Measurements from ENCODE around the gene RYR2. TPM values are rescaled to one million over a fixed set of nuclear protein-coding genes. Genes with fewer than 3 reads are reported as not detected.

RYR2 gene
- total and polyA plus RNA-seq, 4 donors = 0.43 to 11.6 (median 2.0) TPM

DNA sequence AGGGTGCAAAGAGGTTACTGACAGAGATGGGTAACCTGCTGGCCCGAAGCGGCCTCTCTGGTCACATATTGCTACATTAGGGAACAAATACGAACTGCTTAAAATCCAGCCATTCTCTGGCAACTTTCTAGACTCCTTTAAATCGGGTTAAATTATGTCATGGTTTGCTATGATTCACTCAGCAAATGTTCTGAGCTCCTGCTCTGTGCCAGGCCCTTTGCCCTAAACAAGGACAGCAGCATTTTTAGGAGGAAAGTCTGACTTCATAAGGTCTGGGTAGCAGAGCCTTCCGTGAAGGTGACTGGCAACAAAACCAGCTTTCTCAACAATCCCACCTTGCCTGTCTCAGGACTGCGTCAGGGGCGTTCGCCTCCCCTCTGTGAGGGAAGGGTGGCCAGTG lies 833.3 kb downstream of the RYR2 start:
- DNase-seq = no peak
- WGBS, 2 donors = 91% methylated on average over 8 of the region's 8 CpGs
- ATAC-seq (ENCODE audit: insufficient read depth, low FRiP score) = no peak
- Histone ChIP-seq H3K4me3 (no peak overlapping the region), H3K27me3 (ENCODE audit: control insufficient read depth in 3 of 3, insufficient read depth in 3 of 3, low read length in 2 of 3) (no peaks in the 10 kb centered on the region), H3K36me3 (ENCODE audit: control insufficient read depth in 4 of 4, insufficient read depth in 4 of 4, low read length in 4 of 4) (no peaks in the 10 kb centered on the region), H3K9ac (ENCODE audit: insufficient read depth in 1 of 2, low read length in 2 of 2) (no peak overlapping the region), H3K4me1 (ENCODE audit: control insufficient read depth in 5 of 5, insufficient read depth in 5 of 5, low read length in 5 of 5) (no peaks in the 10 kb centered on the region), H3K27ac (ENCODE audit: low read depth in 1 of 2, low read length in 1 of 2) (no peak overlapping the region), H3K9me3 (ENCODE audit: control insufficient read depth in 4 of 4, insufficient read depth in 3 of 4, low read length in 3 of 4) (no peaks in the 10 kb centered on the region)
- no peak for TF ChIP-seq CTCF (IDR thresholded peaks at IDR 0.05; ENCODE audit: control extremely low read depth, extremely low read depth)

DNA sequence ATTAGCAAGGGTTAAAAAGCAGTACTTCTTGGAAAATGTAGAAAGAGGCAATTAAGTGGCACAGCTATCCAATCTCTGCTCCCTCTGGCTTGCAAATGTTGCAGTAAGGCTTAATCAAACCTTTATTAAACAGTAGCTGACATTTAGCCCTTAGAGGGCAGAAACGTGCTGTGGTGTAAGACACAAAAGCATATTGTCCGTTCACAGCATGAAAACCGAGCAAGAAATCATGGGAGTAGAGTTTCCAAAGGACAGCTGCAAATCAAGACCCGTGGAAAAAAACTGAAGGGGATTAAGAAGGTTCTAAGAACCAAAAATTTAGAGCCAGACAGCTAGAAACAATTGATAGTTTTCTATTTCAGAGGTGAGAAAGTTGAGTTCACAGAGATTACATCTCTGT lies 835.6 kb downstream of the RYR2 start:
- DNase-seq = peak in 1 of 3 donors; percentile 25
- WGBS, 2 donors = 48 to 83% methylated on average over 4 of the region's 4 CpGs

DNA sequence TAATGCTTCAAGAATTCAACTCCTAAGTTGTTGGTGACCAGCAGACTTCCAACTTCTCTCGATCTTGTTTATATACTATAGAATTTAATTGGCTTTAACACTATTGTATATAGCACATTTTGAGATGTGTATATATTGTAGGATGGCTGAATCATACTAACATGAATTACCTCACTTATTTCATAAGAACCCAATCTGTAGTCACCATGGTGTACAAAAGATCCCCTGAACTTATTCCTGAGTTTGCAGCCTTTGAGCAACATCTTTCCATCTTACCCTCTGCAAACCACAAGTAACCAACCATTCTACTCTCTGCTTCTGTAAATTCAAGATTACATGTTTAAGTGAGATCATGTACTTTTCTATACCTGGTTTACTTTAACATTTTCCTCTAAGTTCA lies 836.4 kb downstream of the RYR2 start:
- 38 to 73% methylated on average over 1 of the region's 1 CpG for WGBS, 2 donors
- no peaks in the 10 kb centered on the region for H3K36me3 ChIP-seq (ENCODE audit: control insufficient read depth in 4 of 4, insufficient read depth in 4 of 4, low read length in 4 of 4)
- DNase-seq (no peak), ATAC-seq (ENCODE audit: insufficient read depth, low FRiP score) (no peak)
- no peaks in the 10 kb centered on the region for H3K4me1 ChIP-seq (ENCODE audit: control insufficient read depth in 5 of 5, insufficient read depth in 5 of 5, low read length in 5 of 5)
- TF ChIP-seq CTCF (IDR thresholded peaks at IDR 0.05; ENCODE audit: control extremely low read depth, extremely low read depth) = no peak
- H3K9me3 ChIP-seq (ENCODE audit: control insufficient read depth in 4 of 4, insufficient read depth in 3 of 4, low read length in 3 of 4) = no peaks in the 10 kb centered on the region
- no peak overlapping the region for H3K4me3 ChIP-seq
- H3K27ac ChIP-seq (ENCODE audit: low read depth in 1 of 2, low read length in 1 of 2) = no peak overlapping the region
- no peak overlapping the region for H3K9ac ChIP-seq (ENCODE audit: insufficient read depth in 1 of 2, low read length in 2 of 2)
- no peaks in the 10 kb centered on the region for H3K27me3 ChIP-seq (ENCODE audit: control insufficient read depth in 3 of 3, insufficient read depth in 3 of 3, low read length in 2 of 3)

More for the DNA sequence above, 835.6 kb downstream of the RYR2 start:
- no peak for ATAC-seq (ENCODE audit: insufficient read depth, low FRiP score)
- TF ChIP-seq CTCF (IDR thresholded peaks at IDR 0.05; ENCODE audit: control extremely low read depth, extremely low read depth) = no peak
- Histone ChIP-seq H3K27me3 (ENCODE audit: control insufficient read depth in 3 of 3, insufficient read depth in 3 of 3, low read length in 2 of 3) (no peaks in the 10 kb centered on the region), H3K9ac (ENCODE audit: insufficient read depth in 1 of 2, low read length in 2 of 2) (no peak overlapping the region), H3K36me3 (ENCODE audit: control insufficient read depth in 4 of 4, insufficient read depth in 4 of 4, low read length in 4 of 4) (no peaks in the 10 kb centered on the region), H3K4me1 (ENCODE audit: control insufficient read depth in 5 of 5, insufficient read depth in 5 of 5, low read length in 5 of 5) (no peaks in the 10 kb centered on the region), H3K27ac (ENCODE audit: low read depth in 1 of 2, low read length in 1 of 2) (no peak overlapping the region), H3K9me3 (ENCODE audit: control insufficient read depth in 4 of 4, insufficient read depth in 3 of 4, low read length in 3 of 4) (no peaks in the 10 kb centered on the region), H3K4me3 (no peak overlapping the region)

DNA sequence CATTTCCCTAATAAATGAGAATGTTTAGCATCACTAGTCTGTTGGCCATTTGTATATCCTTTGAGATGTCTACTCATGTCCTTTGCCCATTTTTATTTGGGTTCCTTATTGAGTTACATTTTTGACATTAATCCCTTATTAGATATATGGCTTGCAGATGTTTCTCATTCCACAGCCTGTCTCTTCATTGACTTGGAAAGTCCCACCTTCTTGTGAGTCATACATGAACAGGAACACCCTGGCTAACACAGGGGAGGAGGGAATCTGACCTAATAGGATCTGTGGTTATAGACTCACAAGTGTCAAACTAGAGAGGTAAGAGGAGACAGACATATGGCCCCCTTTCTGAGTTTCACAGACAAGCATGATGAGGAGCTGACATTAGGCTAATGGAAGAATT lies 837.2 kb downstream of the RYR2 start:
- DNase-seq = no peak

More for the DNA sequence above, 837.2 kb downstream of the RYR2 start:
- no peak for TF ChIP-seq CTCF (IDR thresholded peaks at IDR 0.05; ENCODE audit: control extremely low read depth, extremely low read depth)
- H3K9me3 ChIP-seq (ENCODE audit: control insufficient read depth in 4 of 4, insufficient read depth in 3 of 4, low read length in 3 of 4) = peaks cover 0 to 2% (median 0%) of the 10 kb centered on the region in 4 donors
- H3K27me3 ChIP-seq (ENCODE audit: control insufficient read depth in 3 of 3, insufficient read depth in 3 of 3, low read length in 2 of 3) = no peaks in the 10 kb centered on the region
- no peaks in the 10 kb centered on the region for H3K36me3 ChIP-seq (ENCODE audit: control insufficient read depth in 4 of 4, insufficient read depth in 4 of 4, low read length in 4 of 4)
- no peak overlapping the region for H3K27ac ChIP-seq (ENCODE audit: low read depth in 1 of 2, low read length in 1 of 2)
- no peak for ATAC-seq (ENCODE audit: insufficient read depth, low FRiP score)
- H3K4me1 ChIP-seq (ENCODE audit: control insufficient read depth in 5 of 5, insufficient read depth in 5 of 5, low read length in 5 of 5) = no peaks in the 10 kb centered on the region
- no peak overlapping the region for H3K9ac ChIP-seq (ENCODE audit: insufficient read depth in 1 of 2, low read length in 2 of 2)
- H3K4me3 ChIP-seq = no peak overlapping the region
